ENCODE results near the gene JAM2. TPM values are rescaled to one million over a fixed set of nuclear protein-coding genes. Genes with fewer than 3 reads are reported as not detected.
A peak's percentile ranks its signal among the peaks of the same experiment; 100 is the strongest.

The JAM2 gene
- total RNA-seq, 1 experiment from 2014 or later = 1.7 TPM

GRCh38 chr21:25656412-25656811, 17.4 kb downstream of the JAM2 start:
- BruUV-seq (replicated peaks) = no TSS peak
- POLR2A ChIA-PET (ENCODE audit: low non-redundant PET) = no interaction called here
- TF ChIP-seq EZH2 (IDR thresholded peaks at IDR 0.05; ENCODE audit: borderline replicate concordance, low read depth, low read length, poor library complexity, severe bottlenecking) = no peak
- Histone ChIP-seq H3K36me3 (ENCODE audit: insufficient read depth, low read length, poor library complexity, severe bottlenecking) (no peaks in the 10 kb centered on the region), H3K27me3 (replicated peaks; ENCODE audit: insufficient read depth, low read depth, low read length, poor library complexity) (no peaks in the 10 kb centered on the region), H3K4me3 (ENCODE audit: low read depth, low read length, poor library complexity, severe bottlenecking) (no peak overlapping the region), H3K9me3 (ENCODE audit: low read depth, low read length, poor library complexity, severe bottlenecking) (no peaks in the 10 kb centered on the region), H3K4me1 (ENCODE audit: insufficient read depth, low read length, poor library complexity, severe bottlenecking) (peaks cover 25% of the 10 kb centered on the region), H3K27ac (ENCODE audit: low read depth, low read length, poor library complexity, severe bottlenecking) (no peak overlapping the region)
- no peak for DNase-seq (ENCODE audit: low spot score)
- CTCF ChIA-PET = no interaction called here
- intact Hi-C loops (cut with micrococcal nuclease; ENCODE audit: unreplicated experiment) = no loop called here

DNA sequence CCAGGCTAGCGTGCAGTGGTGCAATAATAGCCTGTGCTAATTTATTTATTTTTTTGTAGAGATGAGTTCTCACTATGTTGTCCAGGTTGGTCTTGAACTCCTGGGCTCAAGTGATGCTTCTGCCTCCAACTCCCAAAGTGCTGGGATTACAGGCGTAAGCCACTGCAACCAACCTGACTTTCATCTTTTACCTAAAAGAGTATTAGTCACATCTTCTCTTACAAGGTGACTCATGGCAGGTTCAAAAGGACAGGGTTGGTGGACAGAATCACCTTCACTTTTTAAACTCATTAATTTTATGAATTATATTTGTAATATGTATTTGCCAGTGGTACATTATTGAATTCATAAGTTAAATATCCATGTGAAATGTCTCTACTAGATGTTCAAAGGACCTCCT, 18.1 kb downstream of the JAM2 start:
- Histone ChIP-seq H3K4me3 (ENCODE audit: low read depth, low read length, poor library complexity, severe bottlenecking) (no peak overlapping the region), H3K36me3 (ENCODE audit: insufficient read depth, low read length, poor library complexity, severe bottlenecking) (no peaks in the 10 kb centered on the region), H3K27ac (ENCODE audit: low read depth, low read length, poor library complexity, severe bottlenecking) (no peak overlapping the region), H3K27me3 (replicated peaks; ENCODE audit: insufficient read depth, low read depth, low read length, poor library complexity) (no peaks in the 10 kb centered on the region), H3K4me1 (ENCODE audit: insufficient read depth, low read length, poor library complexity, severe bottlenecking) (peaks cover 25% of the 10 kb centered on the region), H3K9me3 (ENCODE audit: low read depth, low read length, poor library complexity, severe bottlenecking) (no peaks in the 10 kb centered on the region)
- POLR2A ChIA-PET (ENCODE audit: low non-redundant PET) = no interaction called here
- CTCF ChIA-PET = no interaction called here
- DNase-seq (ENCODE audit: low spot score) = no peak
- TF ChIP-seq, protein P1, sequence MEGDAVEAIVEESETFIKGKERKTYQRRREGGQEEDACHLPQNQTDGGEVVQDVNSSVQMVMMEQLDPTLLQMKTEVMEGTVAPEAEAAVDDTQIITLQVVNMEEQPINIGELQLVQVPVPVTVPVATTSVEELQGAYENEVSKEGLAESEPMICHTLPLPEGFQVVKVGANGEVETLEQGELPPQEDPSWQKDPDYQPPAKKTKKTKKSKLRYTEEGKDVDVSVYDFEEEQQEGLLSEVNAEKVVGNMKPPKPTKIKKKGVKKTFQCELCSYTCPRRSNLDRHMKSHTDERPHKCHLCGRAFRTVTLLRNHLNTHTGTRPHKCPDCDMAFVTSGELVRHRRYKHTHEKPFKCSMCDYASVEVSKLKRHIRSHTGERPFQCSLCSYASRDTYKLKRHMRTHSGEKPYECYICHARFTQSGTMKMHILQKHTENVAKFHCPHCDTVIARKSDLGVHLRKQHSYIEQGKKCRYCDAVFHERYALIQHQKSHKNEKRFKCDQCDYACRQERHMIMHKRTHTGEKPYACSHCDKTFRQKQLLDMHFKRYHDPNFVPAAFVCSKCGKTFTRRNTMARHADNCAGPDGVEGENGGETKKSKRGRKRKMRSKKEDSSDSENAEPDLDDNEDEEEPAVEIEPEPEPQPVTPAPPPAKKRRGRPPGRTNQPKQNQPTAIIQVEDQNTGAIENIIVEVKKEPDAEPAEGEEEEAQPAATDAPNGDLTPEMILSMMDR (conservative IDR thresholded peaks at IDR 0.05; ENCODE audit: low read depth, low read length) = no peak
- TF ChIP-seq EZH2 (IDR thresholded peaks at IDR 0.05; ENCODE audit: borderline replicate concordance, low read depth, low read length, poor library complexity, severe bottlenecking) = no peak
- intact Hi-C loops (cut with micrococcal nuclease; ENCODE audit: unreplicated experiment) = no loop called here
- BruUV-seq (replicated peaks) = no TSS peak

DNA sequence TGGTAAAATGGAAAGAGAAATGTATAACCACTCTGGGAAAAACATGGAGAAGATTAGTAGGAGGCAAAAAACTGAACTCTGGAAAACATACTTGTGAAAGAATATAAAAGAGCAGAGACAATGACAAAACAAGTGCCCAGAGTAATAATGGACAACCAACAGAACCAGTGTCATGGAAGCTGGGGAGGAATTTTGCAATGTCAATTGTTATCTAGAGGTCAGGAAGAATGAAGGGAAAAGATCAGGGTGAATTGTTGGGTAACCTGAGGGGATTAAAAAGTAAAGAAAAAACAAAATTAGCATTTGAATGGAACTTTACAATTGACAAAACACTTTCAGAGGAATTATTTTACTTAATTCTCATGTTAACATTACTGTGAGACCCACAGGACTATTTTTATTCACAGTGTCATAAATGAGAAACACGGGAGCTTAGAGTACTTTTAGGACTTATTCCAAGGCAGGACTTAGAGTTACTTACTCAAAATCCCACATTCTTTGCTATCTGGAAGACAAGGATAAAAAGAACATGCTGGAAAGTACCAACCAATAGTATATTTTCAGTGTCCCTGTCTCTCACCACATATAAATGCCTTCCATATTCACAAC, 19.5 kb downstream of the JAM2 start:
- H3K27me3 ChIP-seq (replicated peaks; ENCODE audit: insufficient read depth, low read depth, low read length, poor library complexity) = no peaks in the 10 kb centered on the region
- H3K9me3 ChIP-seq (ENCODE audit: low read depth, low read length, poor library complexity, severe bottlenecking) = no peaks in the 10 kb centered on the region
- BruUV-seq (replicated peaks) = no TSS peak
- H3K4me3 ChIP-seq (ENCODE audit: low read depth, low read length, poor library complexity, severe bottlenecking) = no peak overlapping the region
- H3K27ac ChIP-seq (ENCODE audit: low read depth, low read length, poor library complexity, severe bottlenecking) = no peak overlapping the region
- ChIA-PET POLR2A (ENCODE audit: low non-redundant PET) (interaction anchor here (0.6 kb wide), 1 partner anchor 77 kb away, joined by 4 read pairs; no protein-coding TSS in a partner anchor), CTCF (no interaction called here)
- no peaks in the 10 kb centered on the region for H3K36me3 ChIP-seq (ENCODE audit: insufficient read depth, low read length, poor library complexity, severe bottlenecking)
- H3K4me1 ChIP-seq (ENCODE audit: insufficient read depth, low read length, poor library complexity, severe bottlenecking) = peaks cover 25% of the 10 kb centered on the region
- TF ChIP-seq, protein P1 (conservative IDR thresholded peaks at IDR 0.05; ENCODE audit: low read depth, low read length) = no peak
- no peak for TF ChIP-seq EZH2 (IDR thresholded peaks at IDR 0.05; ENCODE audit: borderline replicate concordance, low read depth, low read length, poor library complexity, severe bottlenecking)
- DNase-seq (ENCODE audit: low spot score) = no peak
- intact Hi-C loops (cut with micrococcal nuclease; ENCODE audit: unreplicated experiment) = no loop called here

GRCh38 chr21:25660233-25660632, 21.2 kb downstream of the JAM2 start:
- CTCF ChIA-PET = no interaction called here
- no peak overlapping the region for H3K27ac ChIP-seq (ENCODE audit: low read depth, low read length, poor library complexity, severe bottlenecking)
- POLR2A ChIA-PET (ENCODE audit: low non-redundant PET) = no interaction called here

More at GRCh38 chr21:25660233-25660632, 21.2 kb downstream of the JAM2 start:
- Histone ChIP-seq H3K9me3 (ENCODE audit: low read depth, low read length, poor library complexity, severe bottlenecking) (no peaks in the 10 kb centered on the region), H3K4me3 (ENCODE audit: low read depth, low read length, poor library complexity, severe bottlenecking) (no peak overlapping the region), H3K36me3 (ENCODE audit: insufficient read depth, low read length, poor library complexity, severe bottlenecking) (no peaks in the 10 kb centered on the region), H3K4me1 (ENCODE audit: insufficient read depth, low read length, poor library complexity, severe bottlenecking) (peaks cover 25% of the 10 kb centered on the region), H3K27me3 (replicated peaks; ENCODE audit: insufficient read depth, low read depth, low read length, poor library complexity) (no peaks in the 10 kb centered on the region)
- BruUV-seq (replicated peaks) = no TSS peak
- peak; percentile 87 for DNase-seq (ENCODE audit: low spot score)
- TF ChIP-seq, protein P1 (conservative IDR thresholded peaks at IDR 0.05; ENCODE audit: low read depth, low read length) = no peak
- TF ChIP-seq EZH2 (IDR thresholded peaks at IDR 0.05; ENCODE audit: borderline replicate concordance, low read depth, low read length, poor library complexity, severe bottlenecking) = no peak
- intact Hi-C loops (cut with micrococcal nuclease; ENCODE audit: unreplicated experiment) = no loop called here

Data from A673 (cell line).